T-helper 1 cell (primary cell): Measurements from ENCODE around the gene NCF4.

ENCODE experiments used
- DNase-seq, 5 donors: peaks; one replicate each; pipeline ENCODE4 v3.0.0-alpha.2; 2012 to 2020

The NCF4 gene

GRCh38 chr22:36924151-36924698 is 63.4 kb downstream of the NCF4 start:
- DNase-seq: no peak

DNA sequence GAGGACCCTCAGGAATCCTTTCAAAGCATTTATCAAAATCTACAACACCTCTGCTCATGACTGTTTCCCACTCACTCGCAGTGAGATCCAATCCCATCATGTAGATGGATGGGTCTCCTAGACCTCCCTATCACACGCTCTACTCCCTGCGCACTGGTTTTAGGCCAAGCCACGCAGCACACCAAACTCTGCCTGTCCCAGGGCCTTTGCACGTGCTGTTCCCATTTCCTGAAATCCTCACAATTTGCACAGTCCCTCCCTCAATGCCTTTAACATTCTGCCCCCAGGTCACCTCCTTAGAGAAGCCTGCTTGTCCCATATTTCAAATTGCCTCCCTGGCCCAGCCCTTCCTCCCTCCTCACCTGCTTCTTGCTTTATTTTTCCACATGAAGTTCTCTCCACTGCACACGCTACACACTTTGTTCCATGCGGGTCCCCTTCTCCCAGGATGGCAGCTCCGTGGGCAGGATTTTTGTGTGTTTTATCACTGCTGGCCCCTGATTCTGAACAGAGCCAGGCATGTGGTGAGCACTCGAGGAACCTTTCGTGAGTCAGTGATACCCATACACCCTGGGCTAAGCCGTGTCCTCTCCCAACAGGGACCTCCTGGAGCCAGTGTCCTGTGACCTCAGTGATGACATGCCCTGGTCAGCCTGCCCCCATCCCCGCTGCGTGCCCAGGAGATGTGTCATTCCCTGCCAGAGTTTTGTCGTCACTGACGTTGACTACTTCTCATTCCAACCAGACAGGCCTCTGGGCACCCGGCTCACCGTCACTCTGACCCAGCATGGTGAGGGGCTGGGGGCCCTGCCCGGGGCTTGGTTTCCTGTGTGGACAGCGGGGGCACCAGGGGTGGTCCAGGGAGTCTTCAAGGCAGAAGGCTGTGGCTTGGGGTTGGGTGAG is 64.8 kb downstream of the NCF4 start:
- no peak for DNase-seq

GRCh38 chr22:36926309-36926708 is 65.5 kb downstream of the NCF4 start:
- peak in 1 of 5 donors; percentile 43 for DNase-seq

- DNase-seq: no peak
Observed at GRCh38 chr22:36926721-36927435, 66.1 kb downstream of the NCF4 start.
